Prostate gland (tissue), 2 donors: ENCODE measurements around the gene LENG1. TPM values are rescaled to one million over a fixed set of nuclear protein-coding genes. Genes with fewer than 3 reads are reported as not detected.

Source experiments
- DNase-seq: peaks from one replicate; pipeline ENCODE4 v3.0.0-alpha.2; 2019; ENCODE audit warnings: low spot score
- H3K27ac ChIP-seq, 2 donors: fragments of 200-600 bp; sonication (generic); 2 replicates each; pipeline ENCODE4 v1.5.1; 2017 to 2019
- H3K27me3 ChIP-seq: fragments of 200-600 bp; sonication (generic); replicated peaks from 2 replicates; pipeline ENCODE4 v1.5.1; 2019; ENCODE audit not compliant: insufficient read depth
- H3K36me3 ChIP-seq, 2 donors: fragments of 200-600 bp; sonication (generic); 1 replicate in 1 of 2; 2 replicates in 1 of 2; pipeline versions ENCODE4 v1.5.1 to v1.8.1; 2017 to 2019
- H3K4me1 ChIP-seq: fragments of 200-600 bp; sonication (generic); replicated peaks from 2 replicates; pipeline ENCODE4 v1.5.1; 2019
- H3K4me3 ChIP-seq, 2 donors: fragments of 200-600 bp; sonication (generic); 2 replicates each; pipeline ENCODE4 v1.5.1; 2017 to 2019
- H3K9me3 ChIP-seq: fragments of 200-600 bp; sonication (generic); 2 replicates; pipeline ENCODE4 v1.5.1; 2017
- POLR2A ChIP-seq: fragments of 450-650 bp; IDR thresholded peaks from one replicate; pipeline ENCODE4 v1.6.1; 2016; ENCODE audit warnings: antibody characterized with exemption, mild to moderate bottlenecking
- POLR2AphosphoS5 ChIP-seq: sonication (generic); formaldehyde crosslinking; IDR thresholded peaks from one replicate; pipeline ENCODE4 v1.6.1; 2017; ENCODE audit warnings: antibody characterized with exemption
- WGBS: methylation state at CpG from one replicate; pipeline ENCODE4 v1.1.5; 2018; 5-methylcytosine and 5-hydroxymethylcytosine counted together
- intact Hi-C: fragments of 100-400 bp; cut with DNase I; formaldehyde crosslinking; loops from one replicate; pipeline ENCODE4 v1.14.2; 2022
- total RNA-seq, 2 donors: library from RNA; depleted of rRNA; stranded (reverse); fragments of >200 nt; gene quantifications; one replicate each; pipeline ENCODE4 v1.1.0, GENCODE V29; 2016
- TF ChIP-seq, protein P1 (sequence below), 4 experiments: fragments of 200-600 bp in 2 of 4; fragments of 450-650 bp in 2 of 4; sonication (generic) in 2 of 4; IDR thresholded peaks; 1 replicate in 3 of 4; 2 replicates in 1 of 4; pipeline ENCODE4 v1.5.1; 2016 to 2019; ENCODE audit warnings: antibody characterized with exemption in 4 of 4, mild to moderate bottlenecking in 2 of 4, moderate library complexity in 2 of 4

The LENG1 gene
- total RNA-seq, 2 donors from 2014 or later: 7.6 to 14.7 TPM

DNA sequence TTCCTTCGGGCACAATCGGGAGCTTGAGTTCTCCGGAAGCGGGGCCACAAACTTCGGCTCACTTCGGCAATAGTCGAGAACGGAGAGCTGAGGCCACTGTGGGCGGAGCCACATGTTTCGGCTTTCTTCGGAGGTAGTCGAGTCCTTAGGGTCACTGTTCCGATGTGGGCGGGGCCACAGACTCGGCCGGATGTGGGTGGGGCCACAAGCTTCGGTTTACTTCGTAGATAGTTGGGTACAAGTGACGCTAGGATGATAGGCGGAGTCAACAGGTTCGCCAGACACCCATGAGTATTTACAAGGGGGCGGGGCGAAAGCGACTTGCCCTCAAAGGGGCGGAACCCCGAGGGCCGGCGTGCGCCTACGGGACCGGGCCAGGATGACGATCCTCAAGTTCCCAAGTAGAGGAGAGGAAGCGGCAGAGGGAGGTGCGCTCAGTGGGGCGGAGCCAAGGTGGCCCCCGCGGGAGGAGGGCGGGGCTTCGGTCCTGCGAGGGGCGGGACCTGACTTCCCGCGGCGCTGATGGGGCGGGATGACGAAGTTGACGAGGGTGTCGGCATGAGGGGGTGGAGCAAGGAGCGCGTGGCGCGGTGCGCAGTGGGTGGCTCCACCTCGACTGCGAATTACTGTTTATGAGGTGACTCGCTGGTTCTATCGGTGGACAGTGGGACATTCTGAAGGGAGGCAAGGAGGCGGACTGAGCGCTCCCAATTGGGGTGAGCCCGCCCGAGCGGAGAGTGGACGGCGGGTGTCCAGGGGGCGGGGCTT lies 30.4 kb upstream of the LENG1 start:
- Histone ChIP-seq H3K27ac (peak overlapping the region; percentile 96 to 98), H3K27me3 (no peaks in the 10 kb centered on the region), H3K4me3 (peak overlapping the region; percentile 83 to 91), H3K4me1 (peaks cover 4% of the 10 kb centered on the region), H3K9me3 (no peaks in the 10 kb centered on the region), H3K36me3 (peaks cover 0 to 4% of the 10 kb centered on the region in 2 donors)
- under 1% methylated on average over 65 of the region's 65 CpGs for WGBS
- DNase-seq: peak; percentile 100
- TF ChIP-seq POLR2A (no peak), POLR2AphosphoS5 (peak; percentile 97)
- intact Hi-C loops: loop anchor here (1.0 to 2.0 kb wide), 2 partner anchors 10 to 29 kb away; partner anchors contain the start of gene RPS9

DNA sequence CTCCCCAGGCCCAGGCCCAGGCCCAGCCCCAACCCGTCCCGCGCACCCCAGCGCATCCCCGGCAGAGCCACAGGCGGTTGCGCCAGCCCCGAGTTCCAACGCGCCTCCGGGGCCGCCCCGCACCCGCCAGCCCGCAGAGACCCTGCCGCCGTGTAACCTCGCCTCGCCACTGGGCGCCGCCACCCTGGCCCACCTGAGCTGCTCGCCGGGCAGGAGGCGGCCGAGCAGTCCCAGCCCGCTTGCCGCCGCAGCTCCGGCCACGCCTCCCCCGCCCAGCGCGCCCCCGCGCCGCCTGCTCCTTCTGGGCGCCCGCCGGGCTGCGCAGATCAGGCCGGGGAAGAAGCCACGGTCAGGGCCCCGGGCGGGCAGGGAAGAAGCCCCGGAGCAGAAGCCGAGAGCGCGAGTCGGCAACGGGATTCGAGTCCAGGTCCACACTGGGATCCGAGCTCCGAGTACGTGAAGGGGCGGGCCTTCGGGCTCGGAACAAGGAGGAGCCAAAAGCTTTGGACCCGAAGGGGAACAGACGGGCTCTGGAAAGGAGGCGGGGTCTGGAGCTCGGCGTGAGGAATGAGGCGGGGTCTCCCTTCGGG lies 29.7 kb upstream of the LENG1 start, which contains the start of gene MBOAT7:
Gene MBOAT7 (minus strand): TSS at position 436 of the 590 bp plus-strand sequence. CDS start 1,072 bp downstream, outside the sequence.
- no peaks in the 10 kb centered on the region for H3K9me3 ChIP-seq
- H3K4me1 ChIP-seq: peaks cover 4% of the 10 kb centered on the region
- TF ChIP-seq POLR2AphosphoS5 (no peak), POLR2A (peak; percentile 96)
- TF ChIP-seq, protein P1, sequence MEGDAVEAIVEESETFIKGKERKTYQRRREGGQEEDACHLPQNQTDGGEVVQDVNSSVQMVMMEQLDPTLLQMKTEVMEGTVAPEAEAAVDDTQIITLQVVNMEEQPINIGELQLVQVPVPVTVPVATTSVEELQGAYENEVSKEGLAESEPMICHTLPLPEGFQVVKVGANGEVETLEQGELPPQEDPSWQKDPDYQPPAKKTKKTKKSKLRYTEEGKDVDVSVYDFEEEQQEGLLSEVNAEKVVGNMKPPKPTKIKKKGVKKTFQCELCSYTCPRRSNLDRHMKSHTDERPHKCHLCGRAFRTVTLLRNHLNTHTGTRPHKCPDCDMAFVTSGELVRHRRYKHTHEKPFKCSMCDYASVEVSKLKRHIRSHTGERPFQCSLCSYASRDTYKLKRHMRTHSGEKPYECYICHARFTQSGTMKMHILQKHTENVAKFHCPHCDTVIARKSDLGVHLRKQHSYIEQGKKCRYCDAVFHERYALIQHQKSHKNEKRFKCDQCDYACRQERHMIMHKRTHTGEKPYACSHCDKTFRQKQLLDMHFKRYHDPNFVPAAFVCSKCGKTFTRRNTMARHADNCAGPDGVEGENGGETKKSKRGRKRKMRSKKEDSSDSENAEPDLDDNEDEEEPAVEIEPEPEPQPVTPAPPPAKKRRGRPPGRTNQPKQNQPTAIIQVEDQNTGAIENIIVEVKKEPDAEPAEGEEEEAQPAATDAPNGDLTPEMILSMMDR (IDR thresholded peaks at IDR 0.05): peak in 3 of 4 experiments; percentile 26 to 58 (median 52)
- peak within 1 kb of the TSS; percentile 83 to 91 for H3K4me3 ChIP-seq
- H3K27ac ChIP-seq: peak within 1 kb of the TSS; percentile 96 to 98
- no peak for DNase-seq
- WGBS: 1% methylated on average over 27 of the region's 64 CpGs
- intact Hi-C loops: no loop called here
- H3K36me3 ChIP-seq: peaks cover 0 to 4% of the 10 kb centered on the region in 2 donors
- no peaks in the 10 kb centered on the region for H3K27me3 ChIP-seq

DNA sequence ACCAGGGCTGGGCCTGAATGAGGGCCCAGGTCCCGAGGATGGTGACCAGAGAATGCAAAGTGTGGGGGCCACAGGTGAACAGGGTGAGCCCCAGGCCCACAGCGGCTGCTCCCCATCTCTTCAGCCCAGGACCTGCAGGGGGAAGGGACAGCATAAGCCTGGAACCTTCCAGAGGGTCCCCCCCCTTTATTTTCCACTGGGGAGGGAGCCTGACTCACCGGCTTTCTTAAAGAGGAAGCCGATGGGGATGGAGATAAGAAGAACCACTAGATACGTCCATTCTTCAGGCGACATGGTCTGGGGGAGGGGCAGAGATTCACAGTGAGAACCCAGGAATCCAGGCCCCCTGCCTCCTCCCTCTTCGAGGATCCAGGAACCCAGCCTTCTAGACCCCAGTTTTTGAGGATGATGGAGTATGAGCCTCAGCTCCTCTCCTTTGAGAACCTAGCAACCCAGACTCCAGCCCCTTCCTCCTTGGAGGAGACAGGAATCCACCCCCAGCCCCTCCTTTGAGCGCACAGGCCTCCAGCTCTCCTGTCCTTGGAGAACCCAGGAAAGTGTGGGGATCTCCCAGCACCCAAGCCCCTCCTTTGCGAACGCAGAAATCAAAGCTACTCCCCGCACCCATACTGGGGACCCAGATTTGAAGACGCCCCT lies 28.8 kb upstream of the LENG1 start:
- Histone ChIP-seq H3K4me3 (peak overlapping the region; percentile 58 to 80), H3K4me1 (peaks cover 4% of the 10 kb centered on the region), H3K27me3 (no peaks in the 10 kb centered on the region), H3K36me3 (peaks cover 0 to 4% of the 10 kb centered on the region in 2 donors), H3K9me3 (no peaks in the 10 kb centered on the region), H3K27ac (peak overlapping the region; percentile 96 to 98)
- TF ChIP-seq POLR2A (peak; percentile 49), POLR2AphosphoS5 (peak; percentile 36)
- TF ChIP-seq, protein P1 (IDR thresholded peaks at IDR 0.05): no peak
- intact Hi-C loops: no loop called here
- WGBS: 12% methylated on average over 12 of the region's 12 CpGs
- no peak for DNase-seq

DNA sequence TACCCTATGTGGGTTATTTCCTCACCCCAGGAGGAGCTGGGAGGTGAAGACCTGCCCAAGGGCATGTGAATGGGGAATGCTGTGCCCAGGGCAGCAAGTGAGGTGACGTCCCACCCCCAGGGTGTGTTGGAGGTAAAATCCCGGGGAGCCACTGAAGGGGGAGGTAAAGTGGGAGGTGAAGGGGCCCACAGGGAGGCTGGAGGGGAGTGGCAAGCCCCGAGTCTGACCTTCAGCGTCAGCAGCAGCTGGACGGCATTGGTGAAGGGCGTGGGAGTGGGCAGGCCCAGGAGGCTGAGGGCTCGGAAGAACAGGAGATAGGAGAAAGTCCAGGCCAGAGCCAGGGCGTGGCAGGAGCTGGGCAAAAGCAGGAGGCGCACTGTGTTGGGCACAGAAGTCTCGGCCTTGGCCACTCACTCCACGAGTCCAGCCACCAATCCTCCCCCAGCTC lies 27.4 kb upstream of the LENG1 start:
- H3K27ac ChIP-seq: no peak overlapping the region

More for the DNA sequence above, 27.4 kb upstream of the LENG1 start:
- intact Hi-C loops: no loop called here
- no peaks in the 10 kb centered on the region for H3K9me3 ChIP-seq
- no peak for DNase-seq
- peaks cover 2% of the 10 kb centered on the region for H3K4me1 ChIP-seq
- TF ChIP-seq POLR2A (no peak), POLR2AphosphoS5 (no peak)
- TF ChIP-seq, protein P1 (IDR thresholded peaks at IDR 0.05): no peak
- H3K36me3 ChIP-seq: no peaks in the 10 kb centered on the region
- H3K27me3 ChIP-seq: no peaks in the 10 kb centered on the region
- 87% methylated on average over 11 of the region's 11 CpGs for WGBS
- no peak overlapping the region for H3K4me3 ChIP-seq
